ENCODE measurements around the gene AZIN2.
"Not testable (repeated sequence)": the region's sequence is repeated elsewhere in the genome, so short reads cannot be mapped to it uniquely, and the experiment has no call there.

Gene AZIN2

GRCh38 chr1:33046234-33046633 lies 34.7 kb upstream of the AZIN2 start:
- not testable (repeated sequence) for H2AK5ac ChIP-seq (ENCODE audit: low read length); H2BK120ac ChIP-seq (ENCODE audit: low read depth, low read length); H3K36me3 ChIP-seq (ENCODE audit: control insufficient read depth, insufficient read depth, low read length); H3K18ac ChIP-seq (ENCODE audit: low read length); H4K5ac ChIP-seq (ENCODE audit: low read length); DNase-seq; H3K4me3 ChIP-seq (ENCODE audit: low read length); H3K23ac ChIP-seq (ENCODE audit: low read length); H3K4me2 ChIP-seq (ENCODE audit: low read length); H3K27ac ChIP-seq (ENCODE audit: low read depth, low read length); H3K56ac ChIP-seq (ENCODE audit: low read length); H3K79me2 ChIP-seq (ENCODE audit: control insufficient read depth, insufficient read depth, low read length); H3K79me1 ChIP-seq (ENCODE audit: low read length); H3K4me1 ChIP-seq (ENCODE audit: control insufficient read depth, low read depth, low read length); H4K8ac ChIP-seq (ENCODE audit: low read depth, low read length); H3K9ac ChIP-seq (ENCODE audit: low read length); H2BK15ac ChIP-seq (replicated peaks; ENCODE audit: low read depth); H3K27me3 ChIP-seq (ENCODE audit: insufficient read depth, low read length, poor library complexity); H2BK5ac ChIP-seq (ENCODE audit: low read length); H3K4ac ChIP-seq (ENCODE audit: low read depth, low read length)
- no CpG with 5 or more reads among the region's 4 CpGs for WGBS (ENCODE audit: extremely low coverage, insufficient coverage, low lambda C conversion rate)

GRCh38 chr1:33047290-33047689 lies 33.7 kb upstream of the AZIN2 start:
- no peaks in the 10 kb centered on the region for H3K27me3 ChIP-seq (ENCODE audit: insufficient read depth, low read length, poor library complexity)
- H2AK5ac ChIP-seq (ENCODE audit: low read length) = no peak overlapping the region
- no peaks in the 10 kb centered on the region for H3K79me2 ChIP-seq (ENCODE audit: control insufficient read depth, insufficient read depth, low read length)
- no peak overlapping the region for H4K5ac ChIP-seq (ENCODE audit: low read length)
- H2BK5ac ChIP-seq (ENCODE audit: low read length) = no peak overlapping the region
- H3K4me2 ChIP-seq (ENCODE audit: low read length) = no peak overlapping the region
- no peaks in the 10 kb centered on the region for H3K36me3 ChIP-seq (ENCODE audit: control insufficient read depth, insufficient read depth, low read length)
- no peak overlapping the region for H3K27ac ChIP-seq (ENCODE audit: low read depth, low read length)
- H2BK120ac ChIP-seq (ENCODE audit: low read depth, low read length) = no peak overlapping the region
- H3K4me3 ChIP-seq (ENCODE audit: low read length) = no peak overlapping the region
- H3K4ac ChIP-seq (ENCODE audit: low read depth, low read length) = no peak overlapping the region
- no peaks in the 10 kb centered on the region for H3K79me1 ChIP-seq (ENCODE audit: low read length)
- H3K23ac ChIP-seq (ENCODE audit: low read length) = no peak overlapping the region
- H3K56ac ChIP-seq (ENCODE audit: low read length) = no peak overlapping the region
- WGBS (ENCODE audit: extremely low coverage, insufficient coverage, low lambda C conversion rate) = no CpG with 5 or more reads among the region's 2 CpGs
- no peak overlapping the region for H3K18ac ChIP-seq (ENCODE audit: low read length)
- H3K4me1 ChIP-seq (ENCODE audit: control insufficient read depth, low read depth, low read length) = peaks cover 2% of the 10 kb centered on the region
- H3K9ac ChIP-seq (ENCODE audit: low read length) = no peak overlapping the region
- H2BK15ac ChIP-seq (replicated peaks; ENCODE audit: low read depth) = no peak overlapping the region
- no peak for DNase-seq
- no peak overlapping the region for H4K8ac ChIP-seq (ENCODE audit: low read depth, low read length)

- DNase-seq = no peak
- no peak overlapping the region for H2BK15ac ChIP-seq (replicated peaks; ENCODE audit: low read depth)
- H3K27me3 ChIP-seq (ENCODE audit: insufficient read depth, low read length, poor library complexity) = no peaks in the 10 kb centered on the region
- H3K18ac ChIP-seq (ENCODE audit: low read length) = no peak overlapping the region
- H3K9ac ChIP-seq (ENCODE audit: low read length) = no peak overlapping the region
- H3K79me2 ChIP-seq (ENCODE audit: control insufficient read depth, insufficient read depth, low read length) = no peaks in the 10 kb centered on the region
- H3K4me1 ChIP-seq (ENCODE audit: control insufficient read depth, low read depth, low read length) = peaks cover 2% of the 10 kb centered on the region
- no peak overlapping the region for H4K5ac ChIP-seq (ENCODE audit: low read length)
- H2BK120ac ChIP-seq (ENCODE audit: low read depth, low read length) = no peak overlapping the region
- no CpG with 5 or more reads among the region's 2 CpGs for WGBS (ENCODE audit: extremely low coverage, insufficient coverage, low lambda C conversion rate)
- no peak overlapping the region for H3K56ac ChIP-seq (ENCODE audit: low read length)
- no peak overlapping the region for H2BK5ac ChIP-seq (ENCODE audit: low read length)
- H3K4me3 ChIP-seq (ENCODE audit: low read length) = no peak overlapping the region
- no peaks in the 10 kb centered on the region for H3K36me3 ChIP-seq (ENCODE audit: control insufficient read depth, insufficient read depth, low read length)
- H3K27ac ChIP-seq (ENCODE audit: low read depth, low read length) = no peak overlapping the region
- H3K4ac ChIP-seq (ENCODE audit: low read depth, low read length) = no peak overlapping the region
- H4K8ac ChIP-seq (ENCODE audit: low read depth, low read length) = no peak overlapping the region
- no peak overlapping the region for H2AK5ac ChIP-seq (ENCODE audit: low read length)
- H3K23ac ChIP-seq (ENCODE audit: low read length) = no peak overlapping the region
- no peaks in the 10 kb centered on the region for H3K79me1 ChIP-seq (ENCODE audit: low read length)
- H3K4me2 ChIP-seq (ENCODE audit: low read length) = no peak overlapping the region
These were observed 33.1 kb upstream of the AZIN2 start for GRCh38 chr1:33047839-33048305.

- Histone ChIP-seq H4K8ac (ENCODE audit: low read depth, low read length) (no peak overlapping the region), H3K27me3 (ENCODE audit: insufficient read depth, low read length, poor library complexity) (no peaks in the 10 kb centered on the region), H3K18ac (ENCODE audit: low read length) (no peak overlapping the region), H3K4me2 (ENCODE audit: low read length) (no peak overlapping the region), H3K4me3 (ENCODE audit: low read length) (no peak overlapping the region), H3K27ac (ENCODE audit: low read depth, low read length) (no peak overlapping the region), H2BK15ac (replicated peaks; ENCODE audit: low read depth) (no peak overlapping the region), H3K36me3 (ENCODE audit: control insufficient read depth, insufficient read depth, low read length) (no peaks in the 10 kb centered on the region), H3K4me1 (ENCODE audit: control insufficient read depth, low read depth, low read length) (peaks cover 2% of the 10 kb centered on the region), H3K56ac (ENCODE audit: low read length) (no peak overlapping the region), H3K23ac (ENCODE audit: low read length) (no peak overlapping the region), H2BK5ac (ENCODE audit: low read length) (no peak overlapping the region), H2AK5ac (ENCODE audit: low read length) (no peak overlapping the region), H3K4ac (ENCODE audit: low read depth, low read length) (no peak overlapping the region), H3K79me1 (ENCODE audit: low read length) (no peaks in the 10 kb centered on the region), H4K5ac (ENCODE audit: low read length) (no peak overlapping the region), H3K9ac (ENCODE audit: low read length) (no peak overlapping the region), H3K79me2 (ENCODE audit: control insufficient read depth, insufficient read depth, low read length) (no peaks in the 10 kb centered on the region), H2BK120ac (ENCODE audit: low read depth, low read length) (no peak overlapping the region)
- WGBS (ENCODE audit: extremely low coverage, insufficient coverage, low lambda C conversion rate) = no CpG with 5 or more reads among the region's 3 CpGs
- DNase-seq = no peak
These were observed 32.5 kb upstream of the AZIN2 start for GRCh38 chr1:33048426-33048825.

- no peak overlapping the region for H3K27ac ChIP-seq (ENCODE audit: low read depth, low read length)
- H4K8ac ChIP-seq (ENCODE audit: low read depth, low read length) = no peak overlapping the region
- H3K79me2 ChIP-seq (ENCODE audit: control insufficient read depth, insufficient read depth, low read length) = no peaks in the 10 kb centered on the region
- no peak overlapping the region for H3K9ac ChIP-seq (ENCODE audit: low read length)
- H3K4me2 ChIP-seq (ENCODE audit: low read length) = no peak overlapping the region
- no peak overlapping the region for H4K5ac ChIP-seq (ENCODE audit: low read length)
- H3K18ac ChIP-seq (ENCODE audit: low read length) = no peak overlapping the region
- DNase-seq = no peak
- H3K36me3 ChIP-seq (ENCODE audit: control insufficient read depth, insufficient read depth, low read length) = no peaks in the 10 kb centered on the region
- no peak overlapping the region for H3K4ac ChIP-seq (ENCODE audit: low read depth, low read length)
- H3K27me3 ChIP-seq (ENCODE audit: insufficient read depth, low read length, poor library complexity) = no peaks in the 10 kb centered on the region
- no peak overlapping the region for H2BK15ac ChIP-seq (replicated peaks; ENCODE audit: low read depth)
- H3K4me1 ChIP-seq (ENCODE audit: control insufficient read depth, low read depth, low read length) = peaks cover 2% of the 10 kb centered on the region
- WGBS (ENCODE audit: extremely low coverage, insufficient coverage, low lambda C conversion rate) = no CpG with 5 or more reads among the region's 7 CpGs
- H2BK120ac ChIP-seq (ENCODE audit: low read depth, low read length) = no peak overlapping the region
- no peak overlapping the region for H3K4me3 ChIP-seq (ENCODE audit: low read length)
- no peak overlapping the region for H2BK5ac ChIP-seq (ENCODE audit: low read length)
- no peak overlapping the region for H3K56ac ChIP-seq (ENCODE audit: low read length)
- no peak overlapping the region for H3K23ac ChIP-seq (ENCODE audit: low read length)
- H3K79me1 ChIP-seq (ENCODE audit: low read length) = no peaks in the 10 kb centered on the region
- no peak overlapping the region for H2AK5ac ChIP-seq (ENCODE audit: low read length)
These were observed 31.6 kb upstream of the AZIN2 start for GRCh38 chr1:33049371-33049770.

Measured in mesendoderm (in vitro differentiated cells).